Measurements from ENCODE around the gene NMT1. TPM values are rescaled to one million over a fixed set of nuclear protein-coding genes. Genes with fewer than 3 reads are reported as not detected.

Gene NMT1
- total RNA-seq, 3 donors from 2014 or later (not counting 1 experiment from before 2014, with no cell fraction given), result 56.6 to 94.7 (median 77.6) TPM

GRCh38 chr17:45112559-45113423 is 51.7 kb downstream of the NMT1 start:
- H3K4me3 ChIP-seq (ENCODE audit: low read length), result no peak overlapping the region
- H3K9me3 ChIP-seq (ENCODE audit: control insufficient read depth, insufficient read depth, low read length), result no peaks in the 10 kb centered on the region
- 94% methylated on average over 22 of the region's 23 CpGs for WGBS (ENCODE audit: insufficient coverage)
- H3K27me3 ChIP-seq (ENCODE audit: control insufficient read depth, insufficient read depth, low read length), result no peaks in the 10 kb centered on the region
- Mint-ChIP-seq H3K27me3 (ENCODE audit: low read depth in 2 of 2) (no peaks in the 10 kb centered on the region), H3K4me3 (no peak overlapping the region), H3K9me3 (no peaks in the 10 kb centered on the region), H3K4me1 (no peaks in the 10 kb centered on the region), H3K36me3 (no peaks in the 10 kb centered on the region), H3K27ac (no peak overlapping the region)
- DNase-seq, result no peak
- TF ChIP-seq CTCF (IDR thresholded peaks at IDR 0.05), result no peak
- no peaks in the 10 kb centered on the region for H3K4me1 ChIP-seq (ENCODE audit: control insufficient read depth, insufficient read depth, low read length)
- no peak for ATAC-seq
- no peak overlapping the region for H3K27ac ChIP-seq (ENCODE audit: low read length)
- no peaks in the 10 kb centered on the region for H3K36me3 ChIP-seq (ENCODE audit: control insufficient read depth, insufficient read depth, low read length)
- intact Hi-C loops (cut with micrococcal nuclease), result no loop called here

GRCh38 chr17:45113424-45113754 is 52.3 kb downstream of the NMT1 start:
- ATAC-seq (no peak), DNase-seq (no peak)
- Histone ChIP-seq H3K27me3 (ENCODE audit: control insufficient read depth, insufficient read depth, low read length) (no peaks in the 10 kb centered on the region), H3K4me3 (ENCODE audit: low read length) (no peak overlapping the region), H3K36me3 (ENCODE audit: control insufficient read depth, insufficient read depth, low read length) (no peaks in the 10 kb centered on the region), H3K9me3 (ENCODE audit: control insufficient read depth, insufficient read depth, low read length) (no peaks in the 10 kb centered on the region), H3K4me1 (ENCODE audit: control insufficient read depth, insufficient read depth, low read length) (no peaks in the 10 kb centered on the region), H3K27ac (ENCODE audit: low read length) (no peak overlapping the region)
- H3K27me3 Mint-ChIP-seq (ENCODE audit: low read depth in 2 of 2), result no peaks in the 10 kb centered on the region
- no peaks in the 10 kb centered on the region for H3K4me1 Mint-ChIP-seq
- 93% methylated on average over 9 of the region's 9 CpGs for WGBS (ENCODE audit: insufficient coverage)
- no peaks in the 10 kb centered on the region for H3K36me3 Mint-ChIP-seq
- no peaks in the 10 kb centered on the region for H3K9me3 Mint-ChIP-seq
- H3K4me3 Mint-ChIP-seq, result no peak overlapping the region
- intact Hi-C loops (cut with micrococcal nuclease), result no loop called here
- H3K27ac Mint-ChIP-seq, result no peak overlapping the region
- TF ChIP-seq CTCF (IDR thresholded peaks at IDR 0.05), result no peak

GRCh38 chr17:45114117-45114932 is 53.2 kb downstream of the NMT1 start:
- TF ChIP-seq CTCF (IDR thresholded peaks at IDR 0.05), result no peak
- Histone ChIP-seq H3K27me3 (ENCODE audit: control insufficient read depth, insufficient read depth, low read length) (no peaks in the 10 kb centered on the region), H3K9me3 (ENCODE audit: control insufficient read depth, insufficient read depth, low read length) (no peaks in the 10 kb centered on the region), H3K36me3 (ENCODE audit: control insufficient read depth, insufficient read depth, low read length) (no peaks in the 10 kb centered on the region), H3K27ac (ENCODE audit: low read length) (no peak overlapping the region), H3K4me3 (ENCODE audit: low read length) (no peak overlapping the region), H3K4me1 (ENCODE audit: control insufficient read depth, insufficient read depth, low read length) (no peaks in the 10 kb centered on the region)
- intact Hi-C loops (cut with micrococcal nuclease), result no loop called here
- 91% methylated on average over 19 of the region's 19 CpGs for WGBS (ENCODE audit: insufficient coverage)
- no peaks in the 10 kb centered on the region for H3K27me3 Mint-ChIP-seq (ENCODE audit: low read depth in 2 of 2)
- no peak overlapping the region for H3K4me3 Mint-ChIP-seq
- H3K27ac Mint-ChIP-seq, result no peak overlapping the region
- H3K36me3 Mint-ChIP-seq, result no peaks in the 10 kb centered on the region
- DNase-seq (no peak), ATAC-seq (no peak)
- no peaks in the 10 kb centered on the region for H3K9me3 Mint-ChIP-seq
- H3K4me1 Mint-ChIP-seq, result no peaks in the 10 kb centered on the region

Data from natural killer cell (primary cell).